ENCODE data around the gene TTYH3. TPM values are rescaled to one million over a fixed set of nuclear protein-coding genes. Genes with fewer than 3 reads are reported as not detected.

TTYH3 gene
- total and polyA plus RNA-seq, 2 of the 13 experiments (the other 11 are each of a cell fraction or from before 2014, with no cell fraction given): 26.3 to 50.0 TPM

DNA sequence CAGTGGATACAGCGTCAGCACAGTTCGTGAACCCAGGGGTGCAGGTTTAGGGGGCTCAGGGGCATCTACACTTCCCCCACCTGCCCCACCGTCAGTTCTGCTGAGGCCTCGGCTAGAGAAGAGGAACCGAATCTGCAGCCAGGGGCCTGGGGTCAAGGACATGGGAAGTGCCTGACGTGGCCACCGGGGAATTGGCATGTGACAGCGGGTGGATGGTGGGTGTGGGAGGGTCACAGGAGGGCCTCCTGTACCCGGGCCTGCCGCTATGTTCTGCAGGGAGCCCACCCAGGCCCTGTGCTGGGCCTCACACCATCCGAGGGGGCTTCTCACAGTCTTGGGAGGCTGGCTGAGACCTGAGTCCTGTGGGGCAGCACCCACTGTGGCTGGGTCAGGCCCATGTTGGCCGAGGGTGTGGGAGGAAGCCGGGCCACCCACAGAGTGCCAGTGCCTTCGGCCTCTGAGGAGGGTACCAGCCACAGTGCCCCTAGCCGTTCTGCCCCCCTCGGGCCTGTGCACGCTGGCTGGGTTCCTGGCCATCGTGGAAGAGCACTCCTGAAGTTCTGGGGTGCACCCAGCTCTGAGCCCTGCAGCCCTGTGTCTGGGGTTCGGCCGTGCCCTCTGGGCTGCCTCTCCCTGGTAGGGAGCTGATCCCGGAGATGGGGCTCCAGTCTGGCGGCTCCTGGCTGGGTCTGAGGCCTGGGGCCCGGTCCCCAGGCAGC is 5.9 kb downstream of the TTYH3 start (continued):
- TF ChIP-seq, protein P1, sequence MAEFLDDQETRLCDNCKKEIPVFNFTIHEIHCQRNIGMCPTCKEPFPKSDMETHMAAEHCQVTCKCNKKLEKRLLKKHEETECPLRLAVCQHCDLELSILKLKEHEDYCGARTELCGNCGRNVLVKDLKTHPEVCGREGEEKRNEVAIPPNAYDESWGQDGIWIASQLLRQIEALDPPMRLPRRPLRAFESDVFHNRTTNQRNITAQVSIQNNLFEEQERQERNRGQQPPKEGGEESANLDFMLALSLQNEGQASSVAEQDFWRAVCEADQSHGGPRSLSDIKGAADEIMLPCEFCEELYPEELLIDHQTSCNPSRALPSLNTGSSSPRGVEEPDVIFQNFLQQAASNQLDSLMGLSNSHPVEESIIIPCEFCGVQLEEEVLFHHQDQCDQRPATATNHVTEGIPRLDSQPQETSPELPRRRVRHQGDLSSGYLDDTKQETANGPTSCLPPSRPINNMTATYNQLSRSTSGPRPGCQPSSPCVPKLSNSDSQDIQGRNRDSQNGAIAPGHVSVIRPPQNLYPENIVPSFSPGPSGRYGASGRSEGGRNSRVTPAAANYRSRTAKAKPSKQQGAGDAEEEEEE (CRISPR knock-in tag; IDR thresholded peaks at IDR 0.05; ENCODE audit: borderline replicate concordance): no peak
- no peak for TF ChIP-seq ZNF615 (CRISPR knock-in tag; IDR thresholded peaks at IDR 0.05; ENCODE audit: borderline replicate concordance)
- peak; percentile 59; the same call in 1 of the 2 replicates for TF ChIP-seq EED (CRISPR knock-in tag; IDR thresholded peaks at IDR 0.05)
- TF ChIP-seq ERF (CRISPR knock-in tag; IDR thresholded peaks at IDR 0.05): 0 out of 2 replicates have a peak, but pooled peaks have one; percentile 20
- TF ChIP-seq ZNF121 (CRISPR knock-in tag; IDR thresholded peaks at IDR 0.05): 0 out of 2 replicates have a peak, but pooled peaks have one; percentile 25
- TF ChIP-seq, protein P2, sequence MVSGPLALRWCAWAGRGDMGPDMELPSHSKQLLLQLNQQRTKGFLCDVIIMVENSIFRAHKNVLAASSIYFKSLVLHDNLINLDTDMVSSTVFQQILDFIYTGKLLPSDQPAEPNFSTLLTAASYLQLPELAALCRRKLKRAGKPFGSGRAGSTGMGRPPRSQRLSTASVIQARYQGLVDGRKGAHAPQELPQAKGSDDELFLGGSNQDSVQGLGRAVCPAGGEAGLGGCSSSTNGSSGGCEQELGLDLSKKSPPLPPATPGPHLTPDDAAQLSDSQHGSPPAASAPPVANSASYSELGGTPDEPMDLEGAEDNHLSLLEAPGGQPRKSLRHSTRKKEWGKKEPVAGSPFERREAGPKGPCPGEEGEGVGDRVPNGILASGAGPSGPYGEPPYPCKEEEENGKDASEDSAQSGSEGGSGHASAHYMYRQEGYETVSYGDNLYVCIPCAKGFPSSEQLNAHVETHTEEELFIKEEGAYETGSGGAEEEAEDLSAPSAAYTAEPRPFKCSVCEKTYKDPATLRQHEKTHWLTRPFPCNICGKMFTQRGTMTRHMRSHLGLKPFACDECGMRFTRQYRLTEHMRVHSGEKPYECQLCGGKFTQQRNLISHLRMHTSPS (CRISPR knock-in tag; IDR thresholded peaks at IDR 0.05; ENCODE audit: low read depth): 0 out of 2 replicates have a peak, but pooled peaks have one; percentile 59
- TF ChIP-seq HCFC1 (IDR thresholded peaks at IDR 0.05; ENCODE audit: low read depth, low read length): no peak
- TF ChIP-seq NKX3-1 (CRISPR knock-in tag; IDR thresholded peaks at IDR 0.05): no peak
- TF ChIP-seq, protein P3, sequence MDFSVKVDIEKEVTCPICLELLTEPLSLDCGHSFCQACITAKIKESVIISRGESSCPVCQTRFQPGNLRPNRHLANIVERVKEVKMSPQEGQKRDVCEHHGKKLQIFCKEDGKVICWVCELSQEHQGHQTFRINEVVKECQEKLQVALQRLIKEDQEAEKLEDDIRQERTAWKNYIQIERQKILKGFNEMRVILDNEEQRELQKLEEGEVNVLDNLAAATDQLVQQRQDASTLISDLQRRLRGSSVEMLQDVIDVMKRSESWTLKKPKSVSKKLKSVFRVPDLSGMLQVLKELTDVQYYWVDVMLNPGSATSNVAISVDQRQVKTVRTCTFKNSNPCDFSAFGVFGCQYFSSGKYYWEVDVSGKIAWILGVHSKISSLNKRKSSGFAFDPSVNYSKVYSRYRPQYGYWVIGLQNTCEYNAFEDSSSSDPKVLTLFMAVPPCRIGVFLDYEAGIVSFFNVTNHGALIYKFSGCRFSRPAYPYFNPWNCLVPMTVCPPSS (IDR thresholded peaks at IDR 0.05): no peak
- TF ChIP-seq GABPB1 (CRISPR knock-in tag; IDR thresholded peaks at IDR 0.05): peak; percentile 59; the same call in 1 of the 2 replicates
- TF ChIP-seq SP1 (IDR thresholded peaks at IDR 0.05): no peak
- no peak for TF ChIP-seq SP1 (CRISPR knock-in tag; IDR thresholded peaks at IDR 0.05)
- peak; percentile 73 for TF ChIP-seq RXRA (CRISPR knock-in tag; IDR thresholded peaks at IDR 0.05)
- TF ChIP-seq RARA (CRISPR knock-in tag; IDR thresholded peaks at IDR 0.05): peak; percentile 94
- TF ChIP-seq, protein P4, sequence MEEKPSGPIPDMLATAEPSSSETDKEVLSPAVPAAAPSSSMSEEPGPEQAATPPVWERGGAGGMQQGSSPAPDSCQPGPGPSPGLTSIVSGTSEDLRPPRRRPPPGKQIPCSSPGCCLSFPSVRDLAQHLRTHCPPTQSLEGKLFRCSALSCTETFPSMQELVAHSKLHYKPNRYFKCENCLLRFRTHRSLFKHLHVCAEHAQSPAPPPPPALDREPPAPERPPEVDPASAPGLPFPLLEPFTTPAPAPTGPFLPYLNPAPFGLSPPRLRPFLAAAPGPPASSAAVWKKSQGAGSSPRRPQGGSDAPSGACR (CRISPR knock-in tag; IDR thresholded peaks at IDR 0.05): no peak
- no peak for TF ChIP-seq TRIM24 (CRISPR knock-in tag; IDR thresholded peaks at IDR 0.05)
- TF ChIP-seq, protein P5, sequence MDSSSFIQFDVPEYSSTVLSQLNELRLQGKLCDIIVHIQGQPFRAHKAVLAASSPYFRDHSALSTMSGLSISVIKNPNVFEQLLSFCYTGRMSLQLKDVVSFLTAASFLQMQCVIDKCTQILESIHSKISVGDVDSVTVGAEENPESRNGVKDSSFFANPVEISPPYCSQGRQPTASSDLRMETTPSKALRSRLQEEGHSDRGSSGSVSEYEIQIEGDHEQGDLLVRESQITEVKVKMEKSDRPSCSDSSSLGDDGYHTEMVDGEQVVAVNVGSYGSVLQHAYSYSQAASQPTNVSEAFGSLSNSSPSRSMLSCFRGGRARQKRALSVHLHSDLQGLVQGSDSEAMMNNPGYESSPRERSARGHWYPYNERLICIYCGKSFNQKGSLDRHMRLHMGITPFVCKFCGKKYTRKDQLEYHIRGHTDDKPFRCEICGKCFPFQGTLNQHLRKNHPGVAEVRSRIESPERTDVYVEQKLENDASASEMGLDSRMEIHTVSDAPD (CRISPR knock-in tag; IDR thresholded peaks at IDR 0.05): no peak
- TF ChIP-seq ZNF547 (CRISPR knock-in tag; IDR thresholded peaks at IDR 0.05): no peak
- TF ChIP-seq, protein P6, sequence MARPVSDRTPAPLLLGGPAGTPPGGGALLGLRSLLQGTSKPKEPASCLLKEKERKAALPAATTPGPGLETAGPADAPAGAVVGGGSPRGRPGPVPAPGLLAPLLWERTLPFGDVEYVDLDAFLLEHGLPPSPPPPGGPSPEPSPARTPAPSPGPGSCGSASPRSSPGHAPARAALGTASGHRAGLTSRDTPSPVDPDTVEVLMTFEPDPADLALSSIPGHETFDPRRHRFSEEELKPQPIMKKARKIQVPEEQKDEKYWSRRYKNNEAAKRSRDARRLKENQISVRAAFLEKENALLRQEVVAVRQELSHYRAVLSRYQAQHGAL (CRISPR knock-in tag; IDR thresholded peaks at IDR 0.05; ENCODE audit: not compliant biosample characterization): no peak
- peak; percentile 62; the same call in 1 of the 2 replicates for TF ChIP-seq MTA1 (CRISPR knock-in tag; IDR thresholded peaks at IDR 0.05; ENCODE audit: borderline replicate concordance)
- TF ChIP-seq ZNF383 (CRISPR knock-in tag; IDR thresholded peaks at IDR 0.05; ENCODE audit: borderline replicate concordance): no peak
- no peak for TF ChIP-seq ZNF24 (IDR thresholded peaks at IDR 0.05)
- TF ChIP-seq SRF (IDR thresholded peaks at IDR 0.05; ENCODE audit: low read depth, low read length): no peak
- peak; percentile 27; the same call in 1 of the 2 replicates for TF ChIP-seq BHLHE40 (IDR thresholded peaks at IDR 0.05; ENCODE audit: low read length)

All from HepG2 (cell line).